WI38 (cell line): ENCODE measurements around the gene FBXL7.

Experiments
- H3K4me3 ChIP-seq: 2 replicates; pipeline ENCODE4 v1.5.1; 2011; ENCODE audit warnings: low read depth, mild to moderate bottlenecking, control low read depth, low read length
- TF ChIP-seq, protein P1 (sequence below): IDR thresholded peaks from 2 replicates; pipeline ENCODE4 v1.5.1; 2012; ENCODE audit warnings: low read depth, mild to moderate bottlenecking, control low read depth, low read length

Gene FBXL7

DNA sequence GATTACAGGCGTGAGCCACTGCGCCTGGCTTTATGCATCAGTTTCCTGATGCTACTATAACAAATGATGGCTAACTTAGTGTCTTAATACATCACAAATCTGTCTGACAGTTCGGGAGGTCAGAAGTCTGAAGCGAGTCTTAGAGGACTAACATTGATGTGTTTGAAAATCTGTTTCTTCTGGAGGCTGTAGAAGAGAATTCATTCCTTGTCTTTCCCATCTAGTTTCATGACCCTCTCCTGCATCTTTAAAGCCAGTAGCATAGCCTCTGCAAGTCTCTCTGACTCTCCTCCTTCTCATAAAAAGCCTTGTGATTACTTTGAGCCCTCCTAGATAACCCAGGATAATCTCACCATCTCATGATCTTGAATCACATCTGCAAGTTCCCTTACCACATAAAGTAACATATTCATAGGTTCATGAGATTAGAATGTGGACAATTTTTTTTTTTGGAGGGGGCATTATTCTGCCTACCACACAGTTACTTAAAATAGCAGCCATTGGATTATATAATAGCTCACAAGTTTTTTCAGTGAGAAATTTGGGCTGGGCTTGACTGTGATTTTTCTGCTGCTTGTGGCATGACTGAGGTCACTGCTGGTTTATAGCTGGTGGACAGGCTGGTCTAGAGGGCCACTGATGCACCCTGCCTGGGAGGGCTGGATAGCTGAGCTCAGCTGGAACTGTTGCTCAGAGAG is 134.8 kb downstream of the FBXL7 start:
- TF ChIP-seq, protein P1, sequence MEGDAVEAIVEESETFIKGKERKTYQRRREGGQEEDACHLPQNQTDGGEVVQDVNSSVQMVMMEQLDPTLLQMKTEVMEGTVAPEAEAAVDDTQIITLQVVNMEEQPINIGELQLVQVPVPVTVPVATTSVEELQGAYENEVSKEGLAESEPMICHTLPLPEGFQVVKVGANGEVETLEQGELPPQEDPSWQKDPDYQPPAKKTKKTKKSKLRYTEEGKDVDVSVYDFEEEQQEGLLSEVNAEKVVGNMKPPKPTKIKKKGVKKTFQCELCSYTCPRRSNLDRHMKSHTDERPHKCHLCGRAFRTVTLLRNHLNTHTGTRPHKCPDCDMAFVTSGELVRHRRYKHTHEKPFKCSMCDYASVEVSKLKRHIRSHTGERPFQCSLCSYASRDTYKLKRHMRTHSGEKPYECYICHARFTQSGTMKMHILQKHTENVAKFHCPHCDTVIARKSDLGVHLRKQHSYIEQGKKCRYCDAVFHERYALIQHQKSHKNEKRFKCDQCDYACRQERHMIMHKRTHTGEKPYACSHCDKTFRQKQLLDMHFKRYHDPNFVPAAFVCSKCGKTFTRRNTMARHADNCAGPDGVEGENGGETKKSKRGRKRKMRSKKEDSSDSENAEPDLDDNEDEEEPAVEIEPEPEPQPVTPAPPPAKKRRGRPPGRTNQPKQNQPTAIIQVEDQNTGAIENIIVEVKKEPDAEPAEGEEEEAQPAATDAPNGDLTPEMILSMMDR, result no peak
- H3K4me3 ChIP-seq, result no peak overlapping the region

DNA sequence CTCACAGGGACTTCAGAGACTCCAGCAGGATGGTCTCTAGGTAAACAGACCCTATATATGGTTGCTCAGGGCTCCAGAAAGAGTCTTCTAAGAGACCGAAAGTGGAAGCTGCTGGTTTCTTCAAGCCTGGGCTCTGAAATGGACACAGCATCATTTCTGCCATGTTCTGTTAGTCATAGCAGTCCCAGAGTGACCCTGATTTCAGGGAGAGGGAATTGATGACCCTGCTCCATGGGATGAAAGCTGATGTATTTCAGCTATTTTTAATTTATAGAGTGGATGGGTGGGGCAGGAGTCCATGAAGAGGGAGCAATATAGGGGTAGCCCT is 135.3 kb downstream of the FBXL7 start:
- no peak overlapping the region for H3K4me3 ChIP-seq
- TF ChIP-seq, protein P1, result no peak

DNA sequence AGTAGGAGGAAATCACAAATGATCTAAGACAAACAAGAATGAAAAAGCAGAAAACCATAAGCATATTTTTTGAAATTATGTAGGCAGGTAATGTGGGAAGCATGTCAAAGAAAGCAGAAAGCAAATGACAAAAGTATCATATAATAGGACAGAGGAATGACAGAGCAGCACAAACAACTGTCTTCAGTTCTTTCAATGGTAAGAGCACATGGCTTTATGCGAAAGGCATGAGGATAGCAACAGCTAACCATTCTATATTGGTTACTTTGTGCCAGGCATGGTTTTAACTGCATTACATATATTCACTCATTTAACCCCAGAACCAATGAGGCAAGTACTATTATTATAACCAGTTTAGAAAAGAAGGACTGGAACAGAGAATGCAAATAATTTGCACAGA is 137.4 kb downstream of the FBXL7 start:
- H3K4me3 ChIP-seq, result no peak overlapping the region
- TF ChIP-seq, protein P1, result no peak

DNA sequence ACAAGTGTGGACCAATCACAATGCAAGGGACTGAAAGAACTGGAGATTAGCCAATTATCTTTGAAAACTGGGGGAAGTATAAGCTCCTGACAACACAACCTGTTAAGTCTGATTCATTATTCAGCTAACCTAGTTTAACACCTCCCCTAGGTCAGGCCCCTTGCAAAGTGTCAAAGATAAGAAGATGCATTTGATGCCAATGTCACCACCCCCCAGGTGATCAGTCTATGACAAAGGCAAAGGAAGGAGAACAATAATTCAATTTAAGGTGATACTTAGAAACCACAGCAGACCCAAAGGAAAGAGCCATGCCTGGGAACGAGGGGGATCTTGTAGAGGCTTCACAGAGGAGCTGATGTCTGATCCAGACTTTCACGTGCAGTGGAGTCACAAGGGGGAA is 137.9 kb downstream of the FBXL7 start:
- TF ChIP-seq, protein P1, result no peak

DNA sequence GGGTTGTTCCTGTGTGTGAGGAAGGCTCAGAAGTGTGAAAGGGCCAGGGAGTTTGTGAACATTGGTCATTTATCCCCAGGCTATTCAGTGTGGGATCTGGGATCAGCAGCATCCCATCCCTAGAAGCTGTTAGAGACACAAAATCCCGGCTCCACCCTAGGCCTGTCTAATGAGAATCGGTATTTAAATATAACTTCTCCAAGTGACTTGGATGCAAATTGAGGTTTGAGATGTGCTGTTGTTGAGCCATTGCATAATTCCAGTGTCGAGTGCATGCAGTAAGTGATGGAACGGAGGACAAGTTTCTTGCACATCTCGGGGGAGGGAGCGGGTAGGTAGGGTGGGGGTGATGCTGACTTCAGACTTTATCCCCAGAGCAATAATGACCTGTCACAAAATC is 138.3 kb downstream of the FBXL7 start:
- no peak overlapping the region for H3K4me3 ChIP-seq
- TF ChIP-seq, protein P1, result no peak

More for the DNA sequence above, 137.9 kb downstream of the FBXL7 start:
- no peak overlapping the region for H3K4me3 ChIP-seq

DNA sequence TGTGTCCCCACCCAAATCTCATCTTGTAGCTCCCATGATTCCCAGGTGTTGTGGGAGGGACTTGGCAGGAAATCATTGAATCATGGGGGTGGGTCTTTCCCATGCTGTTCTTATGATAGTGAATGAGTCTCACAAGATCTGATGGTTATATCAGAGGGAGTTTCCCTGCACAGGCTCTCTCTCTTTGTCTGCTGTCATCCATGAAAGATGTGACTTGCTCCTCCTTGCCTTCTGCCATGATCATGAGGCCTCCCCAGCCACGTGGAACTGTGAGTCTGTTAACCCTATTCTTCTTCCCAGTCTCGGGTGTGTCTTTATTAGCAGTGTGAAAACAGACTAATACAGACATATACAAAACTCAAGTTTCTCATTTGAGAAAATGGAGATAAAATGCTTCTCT is 139.3 kb downstream of the FBXL7 start:
- H3K4me3 ChIP-seq, result no peak overlapping the region
- TF ChIP-seq, protein P1, result no peak

DNA sequence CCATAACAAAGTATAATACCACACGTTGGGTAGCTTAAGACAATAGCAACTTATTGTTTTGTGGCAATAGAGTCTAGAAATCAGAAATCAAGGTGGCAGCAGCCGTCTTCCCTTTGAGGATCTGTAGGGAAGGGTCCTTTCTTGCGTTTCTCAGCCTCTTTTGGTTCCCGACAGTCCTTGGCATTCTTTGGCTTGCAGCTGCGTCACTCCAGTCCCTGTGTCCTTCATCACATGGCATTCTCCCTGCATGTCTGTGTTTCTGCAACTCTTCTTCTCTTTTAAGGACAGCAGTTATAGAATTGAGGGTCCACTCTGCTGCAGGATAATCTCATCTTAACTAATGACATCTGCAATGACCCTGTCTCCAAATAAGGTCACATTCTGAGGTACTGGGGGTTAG is 140.1 kb downstream of the FBXL7 start:
- TF ChIP-seq, protein P1, result no peak
- no peak overlapping the region for H3K4me3 ChIP-seq
